Adrenal gland (tissue), 12 donors: ENCODE data around the gene LIPA. TPM values are rescaled to one million over a fixed set of nuclear protein-coding genes. Genes with fewer than 3 reads are reported as not detected.
"Not testable (repeated sequence)": the region's sequence is repeated elsewhere in the genome, so short reads cannot be mapped to it uniquely, and the experiment has no call there.

Experiments
- DNase-seq, 7 donors: peaks; one replicate each; pipeline ENCODE4 v3.0.0-alpha.2; 2019 to 2020
- H3K27ac ChIP-seq, 5 donors: fragments of 200-600 bp; sonication (generic) in 4 of 5; 1 replicate in 3 of 5; 2 replicates in 2 of 5; pipeline versions ENCODE4 v1.5.1 to v1.8.0; 2016 to 2020; ENCODE audit warnings: mild to moderate bottlenecking in 1 of 5
- H3K27me3 ChIP-seq: fragments of 200-600 bp; 2 replicates; pipeline ENCODE4 v1.8.0; 2021
- H3K36me3 ChIP-seq, 2 donors: fragments of 200-600 bp; replicated peaks in 1 of 2; 1 replicate in 1 of 2; 2 replicates in 1 of 2; pipeline versions ENCODE4 v1.5.1 to v1.8.0; 2018 to 2022
- H3K4me1 ChIP-seq, 2 donors: fragments of 200-600 bp; replicated peaks in 1 of 2; 1 replicate in 1 of 2; 2 replicates in 1 of 2; pipeline versions ENCODE4 v1.5.1 to v1.8.0; 2018 to 2021
- H3K4me3 ChIP-seq, 4 donors: fragments of 200-600 bp; sonication (generic) in 3 of 4; one replicate each; pipeline ENCODE4 v1.5.1; 2016 to 2018
- H3K9me3 ChIP-seq, 3 donors: fragments of 200-600 bp; sonication (generic) in 1 of 3; replicated peaks in 1 of 3; 1 replicate in 2 of 3; 2 replicates in 1 of 3; pipeline versions ENCODE4 v1.5.1 to v1.8.0; 2016 to 2021
- CTCF ChIP-seq, 6 experiments: fragments of 450-650 bp in 4 of 6; fragments of 200-600 bp in 2 of 6; sonication (generic) in 1 of 6; IDR thresholded peaks; 1 replicate in 5 of 6; 2 replicates in 1 of 6; pipeline versions ENCODE4 v1.5.1 to v1.8.0; 2016 to 2021; ENCODE audit warnings: antibody characterized with exemption in 6 of 6, mild to moderate bottlenecking in 2 of 6, moderate library complexity in 1 of 6
- POLR2A ChIP-seq, 2 donors: fragments of 450-650 bp; IDR thresholded peaks; one replicate each; pipeline ENCODE4 v1.6.1; 2017; ENCODE audit warnings: antibody characterized with exemption in 2 of 2, mild to moderate bottlenecking in 2 of 2, moderate library complexity in 1 of 2
- WGBS, 4 donors: extraction: QIAGEN DNeasy Blood & Tissue Kit in 2 of 4; methylation state at CpG; one replicate each; pipeline versions ENCODE4 v1.1.5 to v1.1.7; 2013 to 2017; 5-methylcytosine and 5-hydroxymethylcytosine counted together
- intact Hi-C, 2 donors: fragments of 100-400 bp; cut with DNase I; formaldehyde crosslinking; loops; one replicate each; pipeline versions ENCODE4 v1.14.1 to v1.15.0; 2022 to 2023
- polyA plus RNA-seq, 3 donors: library from polyadenylated mRNA; stranded (reverse); fragments of 200-250 nt in 2 of 3; fragments of 350-450 nt in 1 of 3; fragmentation: Illumina TruSeq in 1 of 3; extraction: RNeasy Lipid Tissue Mini Kit (QIAGEN cat#74804) in 1 of 3; gene quantifications; one replicate each; pipeline ENCODE4 v1.2.3, GENCODE V29; 2013 to 2014
- total RNA-seq, 9 donors: library from RNA; depleted of rRNA in 4 of 9; stranded (reverse); fragments of >200 nt in 4 of 9; fragments of 120-200 nt in 1 of 9; fragmentation: NEBNext Ultra II Directional in 1 of 9; extraction: Animal tissue kit (Norgen Biotek cat#: 25700) in 1 of 9; gene quantifications; one replicate each; pipeline versions ENCODE4 v1.1.0 to v1.2.4, GENCODE V29; 2013 to 2023
- donor health status: healthy with polysubstance abuse.
- donor health status: Bipolar disorder and iron deficiency.
- donor health status: DM: yes; HTN: yes; CAD: no.
- donor health status: DM: no; HTN: no; CAD: no.
- donor health status: DM: no; HTN: no; CAD: no.
- donor health status: DM: yes; HTN: yes; CAD: no.

LIPA gene
- total and polyA plus RNA-seq, 12 donors: 15.9 to 202 (median 109) TPM

- intact Hi-C loops: no loop called here
- H3K4me3 ChIP-seq: no peak overlapping the region
- no peaks in the 10 kb centered on the region for H3K4me1 ChIP-seq
- no peaks in the 10 kb centered on the region for H3K9me3 ChIP-seq
- TF ChIP-seq CTCF (IDR thresholded peaks at IDR 0.05) (no peak), POLR2A (IDR thresholded peaks at IDR 0.05) (no peak)
- H3K27me3 ChIP-seq: no peaks in the 10 kb centered on the region
- no peak for DNase-seq
- H3K27ac ChIP-seq: no peak overlapping the region
- no peaks in the 10 kb centered on the region for H3K36me3 ChIP-seq
Measured at GRCh38 chr10:89175816-89176215, 75.8 kb downstream of the LIPA start.

DNA sequence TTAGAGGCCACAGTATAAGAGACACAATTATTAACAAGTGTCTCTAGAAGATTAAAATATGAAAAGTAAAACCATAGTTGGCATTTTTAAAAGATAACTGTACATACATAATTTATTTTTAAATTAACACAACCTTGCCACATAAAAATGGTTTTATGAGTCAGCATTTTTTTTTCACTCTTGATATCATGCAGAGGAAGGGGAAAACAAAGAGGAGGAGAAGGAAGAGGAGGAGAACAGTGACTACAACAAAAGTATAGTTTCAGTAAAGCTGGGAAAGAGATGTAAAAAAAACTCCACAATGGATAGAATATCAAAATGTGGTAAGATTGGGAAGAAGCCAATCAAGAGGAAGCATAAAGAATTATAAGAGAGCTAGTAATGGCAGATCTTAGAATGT is 78.5 kb downstream of the LIPA start:
- TF ChIP-seq POLR2A (IDR thresholded peaks at IDR 0.05) (no peak), CTCF (IDR thresholded peaks at IDR 0.05) (no peak)
- intact Hi-C loops: no loop called here
- no peaks in the 10 kb centered on the region for H3K36me3 ChIP-seq
- no peaks in the 10 kb centered on the region for H3K27me3 ChIP-seq
- no peaks in the 10 kb centered on the region for H3K9me3 ChIP-seq
- no peaks in the 10 kb centered on the region for H3K4me1 ChIP-seq
- no peak overlapping the region for H3K4me3 ChIP-seq
- no peak for DNase-seq
- no peak overlapping the region for H3K27ac ChIP-seq

DNA sequence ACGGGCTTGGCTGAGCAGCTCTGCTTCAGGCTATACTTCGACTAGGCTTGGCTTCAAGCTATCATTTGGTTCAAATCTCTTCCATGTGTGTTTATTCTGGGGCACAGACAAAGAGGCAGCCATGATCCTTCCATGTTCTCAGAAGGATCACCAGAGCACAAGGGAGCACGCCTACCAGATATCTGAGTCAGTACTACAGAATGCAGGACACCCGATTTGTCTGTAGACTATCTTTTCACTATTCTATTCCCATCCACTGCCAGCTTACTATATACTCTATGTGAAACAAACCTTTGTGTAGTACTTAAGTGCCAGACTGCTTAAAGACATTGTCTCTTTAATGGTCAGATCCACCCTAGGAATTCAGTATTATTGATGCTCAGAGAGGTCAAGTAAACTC is 79.6 kb downstream of the LIPA start:
- 74 to 87% (median 83%) methylated on average over 4 of the region's 4 CpGs for WGBS, 4 donors
- Histone ChIP-seq H3K9me3 (no peaks in the 10 kb centered on the region), H3K36me3 (no peaks in the 10 kb centered on the region), H3K4me1 (no peaks in the 10 kb centered on the region), H3K27ac (no peak overlapping the region), H3K27me3 (no peaks in the 10 kb centered on the region), H3K4me3 (no peak overlapping the region)
- DNase-seq: no peak
- intact Hi-C loops: no loop called here
- TF ChIP-seq POLR2A (IDR thresholded peaks at IDR 0.05): no peak

- no peaks in the 10 kb centered on the region for H3K36me3 ChIP-seq
- H3K4me1 ChIP-seq: no peaks in the 10 kb centered on the region
- peaks cover 6% of the 10 kb centered on the region for H3K27me3 ChIP-seq
- TF ChIP-seq CTCF (IDR thresholded peaks at IDR 0.05): no peak
- no peak for TF ChIP-seq POLR2A (IDR thresholded peaks at IDR 0.05)
- no peak overlapping the region for H3K27ac ChIP-seq
- no peak overlapping the region for H3K4me3 ChIP-seq
- DNase-seq: no peak
- no peaks in the 10 kb centered on the region for H3K9me3 ChIP-seq
- 78 to 85% (median 82%) methylated on average over 2 of the region's 2 CpGs for WGBS, 4 donors
- intact Hi-C loops: no loop called here
Measured at GRCh38 chr10:89171263-89171872, 80.2 kb downstream of the LIPA start.

- WGBS, 4 donors: 66 to 75% (median 72%) methylated on average over 9 of the region's 9 CpGs
- intact Hi-C loops: not testable (repeated sequence)
Measured at GRCh38 chr10:89168354-89168900, 83.1 kb downstream of the LIPA start.

More at GRCh38 chr10:89168354-89168900, 83.1 kb downstream of the LIPA start:
- H3K9me3 ChIP-seq, H3K4me1 ChIP-seq, H3K4me3 ChIP-seq, DNase-seq, H3K27me3 ChIP-seq, H3K27ac ChIP-seq, H3K36me3 ChIP-seq: not testable (repeated sequence)
